BLaER1 (cell line): ENCODE data around the gene CYP2C9.

Source experiments
- H3K27ac ChIP-seq: shearing (Covaris generic); formaldehyde crosslinking; 2 replicates; pipeline ENCODE4 v1.8.1; 2022
- H3K27me3 ChIP-seq: shearing (Covaris generic); formaldehyde crosslinking; 2 replicates; pipeline ENCODE4 v1.8.1; 2022
- H3K36me3 ChIP-seq: shearing (Covaris generic); formaldehyde crosslinking; 2 replicates; pipeline ENCODE4 v1.8.1; 2022
- H3K4me1 ChIP-seq: shearing (Covaris generic); formaldehyde crosslinking; 2 replicates; pipeline ENCODE4 v1.8.1; 2022
- H3K4me2 ChIP-seq: shearing (Covaris generic); formaldehyde crosslinking; 2 replicates; pipeline ENCODE4 v1.8.1; 2022
- H3K4me3 ChIP-seq: shearing (Covaris generic); formaldehyde crosslinking; 2 replicates; pipeline ENCODE4 v1.8.1; 2022
- H3K9ac ChIP-seq: shearing (Covaris generic); formaldehyde crosslinking; 2 replicates; pipeline ENCODE4 v1.8.1; 2022
- H3K9me3 ChIP-seq: shearing (Covaris generic); formaldehyde crosslinking; 2 replicates; pipeline ENCODE4 v1.8.1; 2022
- H4K20me1 ChIP-seq: shearing (Covaris generic); formaldehyde crosslinking; 2 replicates; pipeline ENCODE4 v1.8.1; 2022
- Cebpa-rat ChIP-seq: shearing (Covaris generic); IDR thresholded peaks from 2 replicates; pipeline ENCODE4 v1.8.1; 2022

The CYP2C9 gene

DNA sequence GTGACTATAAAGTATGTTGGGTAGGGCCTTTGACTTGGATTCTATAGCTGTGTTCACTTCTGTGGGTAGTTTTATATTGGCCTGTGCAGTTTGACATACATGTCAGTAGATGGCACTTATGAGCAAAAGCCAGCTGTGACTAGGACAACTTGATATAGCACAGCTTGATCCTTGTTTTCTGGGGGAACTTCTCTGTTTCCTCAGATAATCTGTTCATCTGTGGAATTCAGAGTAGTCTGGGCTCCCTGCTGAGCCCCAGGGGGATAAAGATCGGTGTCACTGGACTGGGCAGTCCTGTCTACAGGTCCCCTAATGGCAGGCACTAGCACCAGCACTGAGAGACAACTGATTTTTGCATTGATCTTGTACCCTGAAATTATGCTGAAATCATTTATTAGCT, 25.4 kb downstream of the CYP2C9 start:
- no peaks in the 10 kb centered on the region for H3K27me3 ChIP-seq

DNA sequence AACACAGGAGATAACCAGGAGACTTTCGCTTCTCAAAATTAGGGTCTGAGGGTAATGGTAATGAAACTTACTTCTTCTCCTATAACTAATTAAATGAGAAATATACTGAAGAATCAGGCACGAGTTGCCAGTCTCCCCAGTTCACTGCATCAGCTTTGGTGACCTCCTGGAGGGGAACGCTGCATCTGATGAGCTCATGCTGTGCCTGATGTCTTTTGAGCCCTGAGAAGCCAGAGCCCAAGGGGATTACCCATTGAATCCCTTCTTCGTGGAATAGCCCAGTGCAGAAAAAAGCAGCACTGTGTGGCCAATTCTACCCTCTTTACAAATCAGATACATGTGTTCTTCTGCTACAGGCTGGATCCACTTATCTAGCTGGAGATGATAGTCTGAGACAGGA, 45.1 kb downstream of the CYP2C9 start:
- Histone ChIP-seq H3K9ac (no peak overlapping the region), H3K4me3 (no peak overlapping the region), H3K9me3 (no peaks in the 10 kb centered on the region), H3K4me1 (no peaks in the 10 kb centered on the region), H4K20me1 (no peaks in the 10 kb centered on the region), H3K4me2 (no peak overlapping the region), H3K27me3 (no peaks in the 10 kb centered on the region), H3K36me3 (no peaks in the 10 kb centered on the region), H3K27ac (no peak overlapping the region)
- TF ChIP-seq Cebpa-rat, result no peak

More for the DNA sequence above, 25.4 kb downstream of the CYP2C9 start:
- peaks cover 7% of the 10 kb centered on the region for H3K9me3 ChIP-seq
- no peak overlapping the region for H3K9ac ChIP-seq
- no peak overlapping the region for H3K4me3 ChIP-seq
- H4K20me1 ChIP-seq, result no peaks in the 10 kb centered on the region
- H3K36me3 ChIP-seq, result no peaks in the 10 kb centered on the region
- TF ChIP-seq Cebpa-rat, result no peak
- H3K4me2 ChIP-seq, result no peak overlapping the region
- H3K27ac ChIP-seq, result no peak overlapping the region
- H3K4me1 ChIP-seq, result no peaks in the 10 kb centered on the region

DNA sequence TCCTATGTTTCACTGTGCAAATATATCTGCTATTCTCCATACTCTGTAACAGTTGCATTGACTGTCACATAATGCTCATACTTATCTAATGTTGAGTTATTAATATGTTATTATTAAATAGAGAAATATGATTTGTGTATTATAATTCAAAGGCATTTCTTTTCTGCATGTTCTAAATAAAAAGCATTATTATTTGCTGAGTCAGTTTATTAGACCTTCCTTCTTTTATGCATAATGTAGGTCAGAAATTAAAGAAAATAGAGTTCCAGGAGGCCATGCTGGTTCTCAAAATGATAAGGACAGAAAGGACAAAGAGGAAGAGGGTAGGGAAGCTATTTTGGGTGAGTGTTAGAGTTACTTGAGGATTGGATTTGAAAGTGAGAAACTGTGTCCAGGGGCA, 50.7 kb downstream of the CYP2C9 start:
- H3K4me1 ChIP-seq, result no peaks in the 10 kb centered on the region
- no peaks in the 10 kb centered on the region for H3K36me3 ChIP-seq
- no peak for TF ChIP-seq Cebpa-rat
- H3K27me3 ChIP-seq, result no peaks in the 10 kb centered on the region
- no peak overlapping the region for H3K4me2 ChIP-seq
- no peak overlapping the region for H3K9ac ChIP-seq
- H3K27ac ChIP-seq, result no peak overlapping the region
- H3K9me3 ChIP-seq, result peaks cover 27% of the 10 kb centered on the region
- H4K20me1 ChIP-seq, result no peaks in the 10 kb centered on the region
- no peak overlapping the region for H3K4me3 ChIP-seq

DNA sequence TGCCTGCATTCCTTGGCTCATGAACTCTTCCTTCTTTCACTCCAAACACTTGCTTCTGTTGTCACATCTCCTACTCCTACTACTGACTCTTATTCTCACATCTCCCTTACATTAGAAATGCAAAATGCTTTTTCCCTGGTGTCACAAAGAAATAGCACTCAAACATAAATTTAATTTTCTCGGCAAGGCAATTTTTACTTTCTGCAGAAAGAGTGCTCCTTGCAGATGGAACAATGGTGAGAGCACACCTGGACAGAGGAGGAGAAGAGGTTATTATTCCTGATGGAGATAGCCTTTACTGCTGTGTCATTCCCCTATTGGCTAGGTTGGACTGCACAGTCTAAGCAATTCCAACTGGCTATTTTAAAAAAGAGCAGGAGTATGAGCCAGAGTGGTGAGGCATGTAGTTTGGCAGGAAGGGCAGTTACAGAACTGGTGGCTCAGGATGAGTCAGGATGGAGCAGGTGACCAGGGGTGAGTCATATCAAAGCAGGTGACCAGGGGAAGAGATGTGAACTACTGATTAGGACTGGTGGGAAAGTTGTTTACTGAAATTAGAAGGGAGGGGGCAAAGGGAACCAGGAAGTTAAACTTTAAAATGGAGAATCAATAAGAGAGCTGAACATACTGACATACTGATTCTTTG, 52.9 kb downstream of the CYP2C9 start:
- H3K9ac ChIP-seq, result no peak overlapping the region
- H3K4me2 ChIP-seq, result no peak overlapping the region
- H3K27ac ChIP-seq, result no peak overlapping the region
- H3K4me1 ChIP-seq, result no peaks in the 10 kb centered on the region
- no peak for TF ChIP-seq Cebpa-rat
- no peaks in the 10 kb centered on the region for H3K27me3 ChIP-seq
- no peaks in the 10 kb centered on the region for H3K36me3 ChIP-seq
- H4K20me1 ChIP-seq, result no peaks in the 10 kb centered on the region
- no peak overlapping the region for H3K4me3 ChIP-seq
- H3K9me3 ChIP-seq, result peaks cover 27% of the 10 kb centered on the region

DNA sequence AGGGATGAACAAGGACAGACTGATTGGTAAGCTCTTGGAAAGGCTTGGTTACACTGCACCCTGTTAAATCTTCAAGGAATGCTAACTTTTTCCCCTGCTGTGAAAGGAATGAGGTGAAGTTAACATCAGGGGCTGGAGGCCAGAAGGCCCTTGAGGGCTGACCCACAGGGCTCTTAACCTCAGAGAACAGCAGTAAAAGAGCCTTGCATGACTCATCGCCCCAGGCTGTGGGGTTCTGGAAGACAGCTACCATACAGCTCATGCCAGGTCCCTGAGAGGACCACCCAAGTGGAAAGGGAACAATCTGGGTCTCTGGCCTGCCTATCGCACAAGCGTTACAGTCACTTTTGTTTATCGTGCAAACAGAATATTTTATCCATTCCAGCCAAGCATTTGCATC, 54.4 kb downstream of the CYP2C9 start:
- Histone ChIP-seq H3K27ac (no peak overlapping the region), H3K9ac (no peak overlapping the region), H3K4me2 (no peak overlapping the region), H4K20me1 (no peaks in the 10 kb centered on the region), H3K4me1 (no peaks in the 10 kb centered on the region), H3K27me3 (no peaks in the 10 kb centered on the region), H3K4me3 (no peak overlapping the region), H3K9me3 (peaks cover 27% of the 10 kb centered on the region), H3K36me3 (no peaks in the 10 kb centered on the region)
- no peak for TF ChIP-seq Cebpa-rat

DNA sequence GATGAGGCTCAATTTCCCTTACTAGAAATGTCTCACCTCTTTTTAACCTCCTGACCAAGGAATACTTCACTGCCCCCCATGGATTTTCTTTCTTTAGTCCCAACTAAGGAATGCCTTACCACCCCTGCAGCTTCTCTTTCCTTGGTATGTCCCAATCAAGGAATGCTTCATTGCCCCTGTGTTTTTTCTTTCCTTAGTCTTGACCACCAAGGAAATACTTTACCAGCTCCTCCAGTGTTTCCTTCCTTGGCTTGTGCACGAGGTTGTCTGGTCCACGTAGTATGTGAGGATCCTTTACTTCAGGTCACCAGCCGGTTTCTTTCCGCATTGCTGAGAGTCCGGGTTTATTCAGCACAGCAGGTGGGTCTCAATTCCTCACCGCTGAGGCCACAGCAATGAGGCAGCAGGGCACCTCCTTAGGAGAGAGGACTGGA, 59.3 kb downstream of the CYP2C9 start:
- Histone ChIP-seq H3K4me1 (no peaks in the 10 kb centered on the region), H3K36me3 (no peaks in the 10 kb centered on the region), H3K9ac (no peak overlapping the region), H3K4me3 (no peak overlapping the region), H4K20me1 (no peaks in the 10 kb centered on the region), H3K27ac (no peak overlapping the region), H3K9me3 (0 out of 2 replicates have a peak, but pooled peaks cover 2% of the 10 kb centered on the region), H3K27me3 (no peaks in the 10 kb centered on the region), H3K4me2 (no peak overlapping the region)
- TF ChIP-seq Cebpa-rat, result no peak

DNA sequence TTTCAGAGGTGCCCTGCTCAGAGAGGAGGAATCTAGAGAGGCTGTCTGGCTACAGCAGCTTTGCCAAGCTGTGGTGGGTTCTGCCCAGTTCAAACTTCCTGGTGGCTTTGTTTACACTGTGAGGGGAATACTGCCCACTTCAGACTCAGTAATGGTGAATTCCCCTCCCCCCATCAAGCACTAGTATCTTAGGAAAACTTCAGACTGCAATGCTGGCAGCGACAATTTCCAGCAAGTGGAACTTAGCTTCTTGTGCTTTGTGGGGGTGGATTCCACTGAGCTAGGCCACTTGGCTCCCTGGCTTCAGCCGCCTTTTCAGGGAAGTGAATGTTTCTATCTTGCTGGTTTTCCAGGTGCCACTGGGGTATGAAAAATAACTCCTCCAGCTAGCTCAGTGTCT, 88.0 kb downstream of the CYP2C9 start:
- H3K27ac ChIP-seq, result no peak overlapping the region
- TF ChIP-seq Cebpa-rat, result no peak
- H4K20me1 ChIP-seq, result no peaks in the 10 kb centered on the region
- no peak overlapping the region for H3K4me3 ChIP-seq
- H3K9me3 ChIP-seq, result no peaks in the 10 kb centered on the region
- no peaks in the 10 kb centered on the region for H3K27me3 ChIP-seq
- peaks cover 6% of the 10 kb centered on the region; the same call in 1 of the 2 replicates for H3K4me1 ChIP-seq
- no peak overlapping the region; the same call in 1 of the 2 replicates for H3K4me2 ChIP-seq
- no peaks in the 10 kb centered on the region for H3K36me3 ChIP-seq
- H3K9ac ChIP-seq, result no peak overlapping the region

DNA sequence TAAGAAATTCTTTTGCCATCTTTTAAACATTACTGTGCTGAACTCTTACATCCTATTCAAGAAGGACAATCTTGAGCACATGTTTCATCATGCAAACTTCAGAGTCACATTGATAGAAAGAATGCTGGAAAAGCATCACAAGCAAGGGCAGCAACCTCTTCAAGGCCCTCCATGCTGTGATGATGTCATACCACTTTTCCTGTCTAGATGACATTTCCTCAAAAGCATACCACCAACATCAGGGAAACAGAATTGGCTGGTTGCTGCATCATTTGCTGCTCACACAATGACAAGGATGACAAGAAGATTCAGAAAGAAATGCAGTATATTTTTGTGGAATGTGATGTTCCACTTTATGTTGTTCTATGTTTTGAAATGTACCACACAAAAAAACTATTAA, 93.2 kb downstream of the CYP2C9 start:
- H3K27me3 ChIP-seq, result no peaks in the 10 kb centered on the region
- H3K9me3 ChIP-seq, result no peaks in the 10 kb centered on the region
- no peak overlapping the region for H3K9ac ChIP-seq
- H3K4me2 ChIP-seq, result no peak overlapping the region
- H3K4me1 ChIP-seq, result peaks cover 17% of the 10 kb centered on the region
- H4K20me1 ChIP-seq, result no peaks in the 10 kb centered on the region
- TF ChIP-seq Cebpa-rat, result no peak
- no peak overlapping the region for H3K27ac ChIP-seq
- no peak overlapping the region for H3K4me3 ChIP-seq
- H3K36me3 ChIP-seq, result no peaks in the 10 kb centered on the region

DNA sequence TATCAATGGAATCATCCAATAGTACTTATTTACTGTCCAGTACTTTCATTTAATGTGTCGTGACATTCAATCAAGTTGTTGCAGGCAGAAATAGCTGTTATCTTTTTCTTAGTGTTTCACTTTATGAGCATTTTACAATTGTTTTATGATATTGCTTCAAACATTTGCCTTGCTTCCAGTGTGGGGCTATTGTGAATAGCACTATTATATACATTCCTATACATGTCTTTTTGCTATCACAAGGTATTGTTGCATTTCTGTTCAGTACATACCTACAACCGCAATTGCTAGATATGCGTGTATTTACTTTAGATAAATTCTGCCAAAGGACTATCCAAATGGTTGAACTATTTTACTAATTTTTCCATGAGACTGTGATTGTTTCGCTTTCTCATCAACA, 95.9 kb downstream of the CYP2C9 start:
- no peak overlapping the region for H3K4me3 ChIP-seq
- TF ChIP-seq Cebpa-rat, result no peak
- H4K20me1 ChIP-seq, result no peaks in the 10 kb centered on the region
- no peak overlapping the region for H3K4me2 ChIP-seq
- H3K27ac ChIP-seq, result no peak overlapping the region
- no peak overlapping the region for H3K9ac ChIP-seq
- no peaks in the 10 kb centered on the region for H3K36me3 ChIP-seq
- H3K9me3 ChIP-seq, result peaks cover 4% of the 10 kb centered on the region; the same call in 1 of the 2 replicates
- no peaks in the 10 kb centered on the region for H3K27me3 ChIP-seq
- H3K4me1 ChIP-seq, result peaks cover 34% of the 10 kb centered on the region

DNA sequence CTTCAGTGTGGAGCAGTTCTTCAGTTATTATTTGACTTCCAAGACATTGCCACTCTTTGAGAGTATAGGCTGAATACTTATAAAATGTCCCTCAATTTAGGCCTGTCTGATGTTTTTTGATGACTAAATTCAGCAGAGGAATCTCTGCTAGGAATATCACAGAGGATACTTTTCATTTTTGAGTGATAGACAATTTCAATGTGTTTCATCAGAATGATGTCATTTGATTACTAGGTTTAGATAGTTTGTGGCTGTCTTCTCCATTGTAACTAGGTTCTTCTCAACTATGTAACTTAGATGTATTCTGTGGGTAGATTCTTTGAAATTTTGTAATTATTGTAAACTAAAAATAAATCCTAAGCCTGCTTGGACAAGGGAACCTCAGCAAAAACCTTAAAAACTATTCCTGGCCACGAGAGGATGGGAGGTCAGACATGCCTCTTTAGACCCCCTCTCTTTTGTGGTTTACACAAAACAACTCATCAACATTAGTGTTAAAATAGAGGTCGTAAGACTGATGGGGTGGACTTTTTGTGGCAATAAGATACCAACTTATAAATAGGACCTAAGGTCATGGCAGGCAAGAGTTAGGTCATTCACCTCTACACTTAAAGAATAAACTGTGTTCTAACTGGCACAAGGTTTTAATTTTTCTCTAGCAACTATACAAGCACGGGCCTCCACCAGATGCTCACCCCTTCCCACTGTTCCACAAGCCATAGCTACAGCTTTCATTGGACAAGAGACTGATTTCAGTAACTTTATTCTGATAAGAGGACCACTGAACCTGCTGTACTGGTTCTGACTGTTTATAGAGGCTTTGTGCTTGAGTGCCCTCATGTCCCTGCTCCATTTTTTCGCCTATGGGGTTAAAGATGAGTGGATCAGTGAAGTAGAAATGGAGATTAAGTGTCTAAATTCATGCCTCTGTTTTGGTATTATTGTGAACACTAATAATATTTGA, 97.2 kb downstream of the CYP2C9 start:
- H3K36me3 ChIP-seq, result no peaks in the 10 kb centered on the region
- H3K4me1 ChIP-seq, result peaks cover 34% of the 10 kb centered on the region
- no peak overlapping the region for H3K9ac ChIP-seq
- H4K20me1 ChIP-seq, result no peaks in the 10 kb centered on the region
- H3K27ac ChIP-seq, result peak overlapping the region; percentile 33; the same call in 1 of the 2 replicates
- H3K4me2 ChIP-seq, result peak overlapping the region; percentile 75
- no peak for TF ChIP-seq Cebpa-rat
- no peaks in the 10 kb centered on the region for H3K27me3 ChIP-seq
- peaks cover 4% of the 10 kb centered on the region; the same call in 1 of the 2 replicates for H3K9me3 ChIP-seq
- H3K4me3 ChIP-seq, result no peak overlapping the region
